Activated T-cell treated with anti-CD3 and anti-CD28 coated beads, Interleukin-2, amount 50 U/mL, for 4 hours (primary cell): ENCODE results near the gene USP28. TPM values are rescaled to one million over a fixed set of nuclear protein-coding genes. Genes with fewer than 3 reads are reported as not detected.

Source experiments
- total RNA-seq, 3 donors: library from RNA; stranded (reverse); gene quantifications; one replicate each; pipeline ENCODE4 v1.2.1, GENCODE V29; 2021

Gene USP28
- total RNA-seq, 3 donors from 2014 or later = 3.7 to 4.8 (median 4.4) TPM

Other genes starting within 250 kb of the USP28 start
- under 1 TPM; 0.30 to 0.55 (median 0.30) TPM for gene TMPRSS5, start 169.3 kb downstream of the USP28 start, total RNA-seq
- 10 to 100 TPM; 19.8 to 20.6 (median 20.1) TPM for gene ZW10, start 101.9 kb downstream of the USP28 start, total RNA-seq
- not detected for gene CLDN25, start 95.8 kb downstream of the USP28 start, total RNA-seq
- gene HTR3B, start 29.2 kb upstream of the USP28 start, total RNA-seq = not detected
- gene HTR3A, start 99.5 kb upstream of the USP28 start, total RNA-seq = not detected
- gene ZBTB16, start 184.1 kb upstream of the USP28 start, total RNA-seq = 1 to 10 TPM; 3.4 to 4.4 (median 4.1) TPM